Progenitor cell of endocrine pancreas (in vitro differentiated cells): ENCODE data around the gene EYS. TPM values are rescaled to one million over a fixed set of nuclear protein-coding genes. Genes with fewer than 3 reads are reported as not detected.

Source experiments
- DNase-seq: peaks from one replicate; pipeline ENCODE4 v3.0.0; 2021; ENCODE audit warnings: low spot score; ENCODE audit not compliant: unreplicated experiment
- H3K27ac Mint-ChIP-seq: 2 replicates; pipeline ENCODE4 v1.8.0; 2021; ENCODE audit warnings: mild to moderate bottlenecking, moderate library complexity, mixed read lengths
- H3K27me3 Mint-ChIP-seq: 2 replicates; pipeline ENCODE4 v1.8.0; 2021; ENCODE audit warnings: mixed read lengths
- H3K36me3 Mint-ChIP-seq: 2 replicates; pipeline ENCODE4 v1.8.0; 2022; ENCODE audit warnings: mixed read lengths; ENCODE audit not compliant: insufficient read depth
- H3K4me1 Mint-ChIP-seq: 2 replicates; pipeline ENCODE4 v1.8.0; 2021; ENCODE audit warnings: low read depth, mixed read lengths
- H3K4me3 Mint-ChIP-seq: 2 replicates; pipeline ENCODE4 v1.8.0; 2021; ENCODE audit warnings: low read depth, mild to moderate bottlenecking, moderate library complexity, mixed read lengths
- H3K9me3 Mint-ChIP-seq: 2 replicates; pipeline ENCODE4 v1.8.0; 2021; ENCODE audit warnings: low read depth, mixed read lengths
- CTCF ChIP-seq: fragments of 200-600 bp; sonication (generic); IDR thresholded peaks from one replicate; pipeline ENCODE4 v1.5.0; 2021; ENCODE audit warnings: antibody characterized with exemption, mild to moderate bottlenecking; ENCODE audit not compliant: unreplicated experiment
- total RNA-seq: library from RNA; stranded (reverse); gene quantifications from 2 replicates; pipeline ENCODE4 v1.2.1, GENCODE V29; 2021

The EYS gene
- total RNA-seq, 1 donor from 2014 or later, result 0.46 TPM

- Mint-ChIP-seq H3K36me3 (no peaks in the 10 kb centered on the region), H3K4me1 (peaks cover 3% of the 10 kb centered on the region), H3K27me3 (no peaks in the 10 kb centered on the region), H3K9me3 (no peaks in the 10 kb centered on the region), H3K4me3 (no peak overlapping the region), H3K27ac (no peak overlapping the region)
- no peak for DNase-seq
- TF ChIP-seq CTCF, result no peak
These were observed 1890.0 kb downstream of the EYS start for GRCh38 chr6:63816982-63817436.

- Mint-ChIP-seq H3K27ac (no peak overlapping the region), H3K27me3 (no peaks in the 10 kb centered on the region), H3K36me3 (no peaks in the 10 kb centered on the region), H3K4me1 (peaks cover 3% of the 10 kb centered on the region), H3K9me3 (no peaks in the 10 kb centered on the region), H3K4me3 (no peak overlapping the region)
- DNase-seq, result no peak
- TF ChIP-seq CTCF, result no peak
These were observed 1890.5 kb downstream of the EYS start for GRCh38 chr6:63816401-63816981.

- Mint-ChIP-seq H3K9me3 (no peaks in the 10 kb centered on the region), H3K4me1 (peaks cover 3% of the 10 kb centered on the region), H3K36me3 (no peaks in the 10 kb centered on the region), H3K4me3 (no peak overlapping the region), H3K27ac (no peak overlapping the region), H3K27me3 (no peaks in the 10 kb centered on the region)
- no peak for DNase-seq
- TF ChIP-seq CTCF, result no peak
These were observed 1892.6 kb downstream of the EYS start for GRCh38 chr6:63814459-63814858.

- TF ChIP-seq CTCF, result no peak
- Mint-ChIP-seq H3K9me3 (no peaks in the 10 kb centered on the region), H3K27me3 (no peaks in the 10 kb centered on the region), H3K4me1 (peaks cover 3% of the 10 kb centered on the region), H3K27ac (no peak overlapping the region), H3K4me3 (no peak overlapping the region), H3K36me3 (no peaks in the 10 kb centered on the region)
- no peak for DNase-seq
These were observed 1893.4 kb downstream of the EYS start for GRCh38 chr6:63813566-63814120.

GRCh38 chr6:63808576-63808975 lies 1898.5 kb downstream of the EYS start:
- H3K9me3 Mint-ChIP-seq, result no peaks in the 10 kb centered on the region
- H3K4me3 Mint-ChIP-seq, result no peak overlapping the region
- no peak for TF ChIP-seq CTCF
- no peak overlapping the region for H3K27ac Mint-ChIP-seq
- no peak for DNase-seq
- no peaks in the 10 kb centered on the region for H3K27me3 Mint-ChIP-seq
- no peaks in the 10 kb centered on the region for H3K36me3 Mint-ChIP-seq
- H3K4me1 Mint-ChIP-seq, result peaks cover 15% of the 10 kb centered on the region
